ENCODE measurements around the gene ATP2A1.

Gene ATP2A1

DNA sequence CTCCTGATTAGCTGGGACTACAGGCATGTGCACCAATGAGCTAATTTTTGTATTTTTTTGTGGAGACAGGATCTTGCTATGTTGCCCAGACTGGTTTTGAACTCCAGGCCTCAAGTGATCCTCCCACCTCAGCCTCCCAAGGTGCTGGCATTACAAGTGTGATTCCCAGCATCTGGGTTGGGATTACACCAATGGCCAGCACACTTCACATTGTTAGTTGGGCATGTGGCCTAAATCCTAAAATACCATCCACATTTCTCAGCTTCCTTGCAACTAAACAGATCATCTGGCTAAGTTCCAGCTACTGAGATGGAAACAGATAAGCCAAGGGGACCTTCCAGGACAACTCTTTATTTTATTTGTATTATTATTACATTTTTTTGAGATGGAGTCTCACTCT, 36.9 kb downstream of the ATP2A1 start:
- peak; percentile 35 for DNase-seq (ENCODE audit: extremely low read depth, low read depth)
- no peak overlapping the region for H3K4me3 ChIP-seq (replicated peaks; ENCODE audit: low read depth, low read length)
- TF ChIP-seq, protein P1, sequence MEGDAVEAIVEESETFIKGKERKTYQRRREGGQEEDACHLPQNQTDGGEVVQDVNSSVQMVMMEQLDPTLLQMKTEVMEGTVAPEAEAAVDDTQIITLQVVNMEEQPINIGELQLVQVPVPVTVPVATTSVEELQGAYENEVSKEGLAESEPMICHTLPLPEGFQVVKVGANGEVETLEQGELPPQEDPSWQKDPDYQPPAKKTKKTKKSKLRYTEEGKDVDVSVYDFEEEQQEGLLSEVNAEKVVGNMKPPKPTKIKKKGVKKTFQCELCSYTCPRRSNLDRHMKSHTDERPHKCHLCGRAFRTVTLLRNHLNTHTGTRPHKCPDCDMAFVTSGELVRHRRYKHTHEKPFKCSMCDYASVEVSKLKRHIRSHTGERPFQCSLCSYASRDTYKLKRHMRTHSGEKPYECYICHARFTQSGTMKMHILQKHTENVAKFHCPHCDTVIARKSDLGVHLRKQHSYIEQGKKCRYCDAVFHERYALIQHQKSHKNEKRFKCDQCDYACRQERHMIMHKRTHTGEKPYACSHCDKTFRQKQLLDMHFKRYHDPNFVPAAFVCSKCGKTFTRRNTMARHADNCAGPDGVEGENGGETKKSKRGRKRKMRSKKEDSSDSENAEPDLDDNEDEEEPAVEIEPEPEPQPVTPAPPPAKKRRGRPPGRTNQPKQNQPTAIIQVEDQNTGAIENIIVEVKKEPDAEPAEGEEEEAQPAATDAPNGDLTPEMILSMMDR (IDR thresholded peaks at IDR 0.05; ENCODE audit: low read depth, low read length, missing control alignments), result no peak

DNA sequence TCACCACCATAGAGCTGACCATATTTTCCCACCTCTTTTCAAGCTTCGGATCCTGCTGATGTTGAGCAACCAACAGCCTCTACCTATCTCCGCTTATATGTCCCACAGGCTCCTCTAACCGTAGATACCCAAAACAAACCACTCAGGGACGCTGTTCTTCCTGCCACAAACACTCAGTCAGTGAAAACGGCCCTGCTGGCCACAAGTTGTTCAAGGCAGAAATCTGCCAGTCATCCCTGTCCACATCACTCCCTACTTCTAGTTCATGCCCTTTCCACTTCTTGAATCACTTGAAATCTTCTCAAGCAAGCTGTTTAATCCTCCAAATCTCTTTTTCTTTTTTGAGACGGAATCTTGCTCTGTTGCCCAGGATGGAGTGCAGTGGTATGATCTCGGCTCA, 38.8 kb downstream of the ATP2A1 start:
- DNase-seq (ENCODE audit: extremely low read depth, low read depth), result no peak
- no peak overlapping the region for H3K4me3 ChIP-seq (replicated peaks; ENCODE audit: low read depth, low read length)
- TF ChIP-seq, protein P1 (IDR thresholded peaks at IDR 0.05; ENCODE audit: low read depth, low read length, missing control alignments), result no peak

DNA sequence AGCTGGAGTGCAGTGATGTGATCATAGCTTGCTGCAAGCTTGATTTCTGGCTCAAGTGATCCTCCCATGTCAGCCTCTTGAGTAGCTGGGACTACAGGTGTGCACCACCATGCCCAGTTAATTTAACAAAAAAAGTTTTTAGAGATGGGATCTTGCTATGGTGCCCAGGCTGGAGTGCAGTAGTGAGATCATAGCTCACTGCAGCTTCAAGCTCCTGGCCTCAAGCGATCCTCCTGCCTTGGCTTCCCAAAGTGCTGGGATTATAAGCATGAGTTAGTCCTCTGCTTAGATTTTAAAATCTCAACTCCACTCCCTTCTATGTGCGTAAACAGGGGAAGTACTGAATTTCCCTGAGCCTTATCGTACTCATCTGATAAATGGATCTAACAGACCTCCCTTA, 40.4 kb downstream of the ATP2A1 start:
- TF ChIP-seq, protein P1 (IDR thresholded peaks at IDR 0.05; ENCODE audit: low read depth, low read length, missing control alignments), result no peak
- H3K4me3 ChIP-seq (replicated peaks; ENCODE audit: low read depth, low read length), result no peak overlapping the region
- DNase-seq (ENCODE audit: extremely low read depth, low read depth), result no peak

DNA sequence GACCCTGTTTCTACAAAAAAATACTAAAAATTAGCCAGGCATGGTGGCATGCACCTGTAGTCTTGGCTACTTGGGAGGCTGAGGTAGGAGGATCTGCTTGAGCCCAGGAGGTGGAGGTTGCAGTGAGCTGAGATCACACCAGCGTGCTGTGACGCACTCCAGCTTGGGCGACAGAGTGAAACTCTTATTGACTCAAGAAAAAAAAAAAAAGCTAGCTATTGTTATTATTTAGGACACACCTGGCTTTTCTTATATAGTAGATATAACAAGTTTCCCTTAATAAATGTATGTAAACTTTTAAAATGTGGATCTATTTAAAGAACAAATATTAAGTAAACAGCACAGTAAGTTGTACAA, 44.9 kb downstream of the ATP2A1 start:
- TF ChIP-seq, protein P1 (IDR thresholded peaks at IDR 0.05; ENCODE audit: low read depth, low read length, missing control alignments), result no peak
- DNase-seq (ENCODE audit: extremely low read depth, low read depth), result no peak
- H3K4me3 ChIP-seq (replicated peaks; ENCODE audit: low read depth, low read length), result no peak overlapping the region

DNA sequence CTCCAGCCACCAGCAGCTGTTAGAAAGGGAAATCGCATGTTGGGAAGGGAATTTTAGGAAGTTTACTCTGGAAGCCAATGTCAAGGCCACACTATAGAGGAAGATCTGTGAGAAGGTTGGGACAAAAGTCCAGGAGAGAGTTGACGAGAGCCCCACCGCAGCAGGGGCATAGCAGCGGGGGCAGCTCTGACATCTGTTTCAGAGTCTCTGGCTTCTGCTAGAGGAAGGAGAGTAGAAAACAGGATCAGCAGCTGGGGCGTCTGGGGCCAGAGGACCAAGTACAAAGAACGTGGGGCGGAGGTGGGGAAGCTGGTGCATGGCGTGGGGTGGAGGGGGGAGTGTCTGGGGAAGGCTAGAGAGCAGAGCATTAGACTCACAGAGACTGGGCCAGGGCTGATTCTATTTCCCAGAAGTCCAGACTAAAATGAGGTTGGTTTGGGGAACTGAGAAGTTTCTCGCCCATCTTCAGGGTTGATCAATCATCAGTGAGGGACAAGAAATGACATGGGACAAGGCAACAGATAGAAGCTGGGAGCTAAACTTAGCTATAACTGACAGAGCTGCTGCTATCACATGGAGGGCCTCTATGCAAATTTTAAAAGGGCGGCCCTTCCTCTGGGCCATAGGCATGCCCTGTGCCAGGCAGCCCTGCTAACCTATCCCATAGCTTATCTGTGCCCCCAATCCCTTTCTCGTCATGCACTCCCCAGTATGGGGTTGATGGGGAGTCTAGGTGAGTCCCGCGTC, 45.5 kb downstream of the ATP2A1 start:
- DNase-seq (ENCODE audit: extremely low read depth, low read depth), result no peak
- TF ChIP-seq, protein P1 (IDR thresholded peaks at IDR 0.05; ENCODE audit: low read depth, low read length, missing control alignments), result no peak
- H3K4me3 ChIP-seq (replicated peaks; ENCODE audit: low read depth, low read length), result peak overlapping the region; percentile 72

DNA sequence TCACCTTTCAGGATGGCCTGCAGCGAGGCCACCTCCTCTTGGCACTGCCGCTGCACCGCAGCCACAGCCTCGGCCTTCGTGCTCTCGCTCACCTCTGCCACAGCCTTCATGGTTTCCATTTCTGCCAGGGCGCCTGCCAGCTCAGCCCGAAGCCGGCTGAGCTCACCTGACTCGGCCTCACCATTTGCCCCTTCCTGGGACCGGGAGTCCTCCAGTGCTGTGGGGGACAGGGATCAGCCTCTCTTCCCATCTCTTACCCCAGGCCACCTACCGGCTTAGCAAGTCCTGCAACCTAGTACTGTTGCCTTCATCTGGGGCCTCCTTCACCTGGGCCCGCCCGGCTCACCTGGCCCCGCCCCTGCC, 46.1 kb downstream of the ATP2A1 start:
- peak overlapping the region; percentile 72 for H3K4me3 ChIP-seq (replicated peaks; ENCODE audit: low read depth, low read length)
- TF ChIP-seq, protein P1 (IDR thresholded peaks at IDR 0.05; ENCODE audit: low read depth, low read length, missing control alignments), result no peak
- no peak for DNase-seq (ENCODE audit: extremely low read depth, low read depth)

Measured in HFF-Myc (cell line).